Measurements from ENCODE around the gene ARHGAP33. TPM values are rescaled to one million over a fixed set of nuclear protein-coding genes. Genes with fewer than 3 reads are reported as not detected.

ARHGAP33 gene
- total and polyA plus RNA-seq, 2 donors from 2014 or later = 5.6 to 18.5 TPM

DNA sequence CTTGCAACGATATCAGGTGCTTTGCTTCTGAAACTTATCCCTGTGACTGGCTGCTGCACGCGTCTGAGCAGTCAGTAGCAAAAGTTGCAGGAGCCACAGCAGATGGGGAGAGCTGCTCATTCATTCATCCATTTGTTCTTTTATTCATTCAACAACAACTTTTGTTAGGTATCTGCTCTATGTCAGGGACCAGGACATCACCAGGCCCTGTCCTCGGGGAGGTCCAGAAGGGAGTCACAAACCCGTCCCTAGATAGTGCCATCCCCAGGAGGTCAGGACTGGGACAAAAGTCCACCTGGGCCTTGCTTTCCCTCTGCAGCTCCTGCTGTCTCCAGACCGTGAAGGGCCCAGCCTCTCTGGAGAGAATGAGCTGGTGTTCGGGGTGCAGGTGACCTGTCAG is 2.6 kb downstream of the ARHGAP33 start:
- peaks cover 0 to 4% (median 3%) of the 10 kb centered on the region in 3 donors for H3K4me1 ChIP-seq (ENCODE audit: control insufficient read depth in 2 of 3, insufficient read depth in 2 of 3, low read depth in 1 of 3, low read length in 3 of 3)
- H3K36me3 ChIP-seq (ENCODE audit: control insufficient read depth in 2 of 3, insufficient read depth in 3 of 3, low read length in 3 of 3) = no peaks in the 10 kb centered on the region
- H3K4me3 ChIP-seq (ENCODE audit: low read length in 3 of 3) = no peak overlapping the region
- H3K9ac ChIP-seq (ENCODE audit: low read length in 3 of 3) = no peak overlapping the region
- intact Hi-C loops (cut with DNase I) = no loop called here
- TF ChIP-seq, protein P1, sequence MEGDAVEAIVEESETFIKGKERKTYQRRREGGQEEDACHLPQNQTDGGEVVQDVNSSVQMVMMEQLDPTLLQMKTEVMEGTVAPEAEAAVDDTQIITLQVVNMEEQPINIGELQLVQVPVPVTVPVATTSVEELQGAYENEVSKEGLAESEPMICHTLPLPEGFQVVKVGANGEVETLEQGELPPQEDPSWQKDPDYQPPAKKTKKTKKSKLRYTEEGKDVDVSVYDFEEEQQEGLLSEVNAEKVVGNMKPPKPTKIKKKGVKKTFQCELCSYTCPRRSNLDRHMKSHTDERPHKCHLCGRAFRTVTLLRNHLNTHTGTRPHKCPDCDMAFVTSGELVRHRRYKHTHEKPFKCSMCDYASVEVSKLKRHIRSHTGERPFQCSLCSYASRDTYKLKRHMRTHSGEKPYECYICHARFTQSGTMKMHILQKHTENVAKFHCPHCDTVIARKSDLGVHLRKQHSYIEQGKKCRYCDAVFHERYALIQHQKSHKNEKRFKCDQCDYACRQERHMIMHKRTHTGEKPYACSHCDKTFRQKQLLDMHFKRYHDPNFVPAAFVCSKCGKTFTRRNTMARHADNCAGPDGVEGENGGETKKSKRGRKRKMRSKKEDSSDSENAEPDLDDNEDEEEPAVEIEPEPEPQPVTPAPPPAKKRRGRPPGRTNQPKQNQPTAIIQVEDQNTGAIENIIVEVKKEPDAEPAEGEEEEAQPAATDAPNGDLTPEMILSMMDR (IDR thresholded peaks at IDR 0.05; ENCODE audit: borderline replicate concordance, extremely low read depth, insufficient read depth) = no peak
- H3K9me3 ChIP-seq (ENCODE audit: control insufficient read depth in 2 of 3, insufficient read depth in 1 of 3, low read length in 3 of 3) = no peaks in the 10 kb centered on the region
- no peak for FAIRE-seq
- no peak for DNase-seq
- no peak overlapping the region for H3K27ac ChIP-seq (ENCODE audit: low read depth in 2 of 2, low read length in 2 of 2)
- H3K27me3 ChIP-seq (ENCODE audit: control insufficient read depth, insufficient read depth, low read length) = no peaks in the 10 kb centered on the region

DNA sequence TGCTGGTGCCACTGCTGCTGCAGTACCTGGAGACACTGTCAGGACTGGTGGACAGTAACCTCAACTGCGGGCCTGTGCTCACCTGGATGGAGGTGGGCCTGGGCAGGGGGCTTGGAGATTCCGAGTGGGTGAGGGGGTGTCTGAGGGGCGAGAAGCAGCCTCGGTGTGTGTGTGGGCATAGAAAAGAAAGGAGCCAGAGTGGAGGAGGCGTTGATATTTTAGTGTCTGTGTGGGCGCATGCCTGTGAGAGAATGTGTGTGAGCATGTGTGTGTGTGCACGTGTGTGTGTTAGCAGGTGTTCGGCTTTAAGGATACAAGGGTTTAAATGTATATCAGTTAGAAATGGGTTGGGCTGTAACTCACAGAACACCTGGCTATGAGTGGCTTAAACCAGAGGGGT is 3.7 kb downstream of the ARHGAP33 start:
- intact Hi-C loops (cut with DNase I) = no loop called here
- TF ChIP-seq, protein P1 (IDR thresholded peaks at IDR 0.05; ENCODE audit: borderline replicate concordance, extremely low read depth, insufficient read depth) = no peak
- DNase-seq (no peak), FAIRE-seq (no peak)
- H3K36me3 ChIP-seq (ENCODE audit: control insufficient read depth in 2 of 3, insufficient read depth in 3 of 3, low read length in 3 of 3) = no peaks in the 10 kb centered on the region
- no peak overlapping the region for H3K9ac ChIP-seq (ENCODE audit: low read length in 3 of 3)
- no peaks in the 10 kb centered on the region for H3K27me3 ChIP-seq (ENCODE audit: control insufficient read depth, insufficient read depth, low read length)
- H3K27ac ChIP-seq (ENCODE audit: low read depth in 2 of 2, low read length in 2 of 2) = no peak overlapping the region
- H3K9me3 ChIP-seq (ENCODE audit: control insufficient read depth in 2 of 3, insufficient read depth in 1 of 3, low read length in 3 of 3) = no peaks in the 10 kb centered on the region
- H3K4me3 ChIP-seq (ENCODE audit: low read length in 3 of 3) = no peak overlapping the region
- H3K4me1 ChIP-seq (ENCODE audit: control insufficient read depth in 2 of 3, insufficient read depth in 2 of 3, low read depth in 1 of 3, low read length in 3 of 3) = peaks cover 0 to 4% (median 3%) of the 10 kb centered on the region in 3 donors

DNA sequence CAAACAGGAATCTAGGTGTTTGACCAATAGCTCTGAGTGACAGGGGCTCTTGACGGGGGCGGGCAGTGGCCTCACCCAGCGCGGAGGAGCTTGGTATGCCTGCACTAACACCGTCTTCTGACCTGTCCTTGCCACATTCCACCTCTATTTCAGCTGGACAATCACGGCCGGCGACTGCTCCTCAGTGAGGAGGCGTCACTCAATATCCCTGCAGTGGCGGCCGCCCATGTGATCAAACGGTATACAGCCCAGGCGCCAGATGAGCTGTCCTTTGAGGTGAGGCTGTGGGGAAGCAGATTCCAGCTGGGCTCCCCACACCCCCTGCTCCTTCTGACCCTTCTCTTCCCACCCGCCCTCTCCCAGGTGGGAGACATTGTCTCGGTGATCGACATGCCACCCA is 4.7 kb downstream of the ARHGAP33 start:
- Histone ChIP-seq H3K9me3 (ENCODE audit: control insufficient read depth in 2 of 3, insufficient read depth in 1 of 3, low read length in 3 of 3) (no peaks in the 10 kb centered on the region), H3K9ac (ENCODE audit: low read length in 3 of 3) (no peak overlapping the region), H3K4me1 (ENCODE audit: control insufficient read depth in 2 of 3, insufficient read depth in 2 of 3, low read depth in 1 of 3, low read length in 3 of 3) (peaks cover 0 to 3% (median 0%) of the 10 kb centered on the region in 3 donors), H3K27me3 (ENCODE audit: control insufficient read depth, insufficient read depth, low read length) (no peaks in the 10 kb centered on the region), H3K36me3 (ENCODE audit: control insufficient read depth in 2 of 3, insufficient read depth in 3 of 3, low read length in 3 of 3) (no peaks in the 10 kb centered on the region), H3K27ac (ENCODE audit: low read depth in 2 of 2, low read length in 2 of 2) (no peak overlapping the region), H3K4me3 (ENCODE audit: low read length in 3 of 3) (no peak overlapping the region)
- DNase-seq (no peak), FAIRE-seq (no peak)
- TF ChIP-seq, protein P1 (IDR thresholded peaks at IDR 0.05; ENCODE audit: borderline replicate concordance, extremely low read depth, insufficient read depth) = no peak
- intact Hi-C loops (cut with DNase I) = no loop called here

DNA sequence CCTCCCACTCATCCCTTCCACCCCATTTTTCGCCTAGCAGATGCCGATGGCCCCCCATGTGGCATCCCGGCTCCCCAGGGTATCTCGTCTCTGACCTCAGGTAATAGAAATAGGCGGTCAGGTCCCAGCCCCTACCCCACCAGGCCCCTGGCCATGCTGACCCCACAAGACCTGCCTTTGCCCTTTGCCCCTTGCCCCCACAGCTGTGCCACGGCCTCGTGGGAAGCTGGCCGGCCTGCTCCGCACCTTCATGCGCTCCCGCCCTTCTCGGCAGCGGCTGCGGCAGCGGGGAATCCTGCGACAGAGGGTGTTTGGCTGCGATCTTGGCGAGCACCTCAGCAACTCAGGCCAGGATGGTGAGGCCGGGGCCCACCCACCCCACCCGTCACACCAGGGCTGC is 5.4 kb downstream of the ARHGAP33 start:
- DNase-seq = no peak
- Histone ChIP-seq H3K9ac (ENCODE audit: low read length in 3 of 3) (no peak overlapping the region), H3K4me1 (ENCODE audit: control insufficient read depth in 2 of 3, insufficient read depth in 2 of 3, low read depth in 1 of 3, low read length in 3 of 3) (peaks cover 0 to 3% (median 0%) of the 10 kb centered on the region in 3 donors), H3K4me3 (ENCODE audit: low read length in 3 of 3) (no peak overlapping the region), H3K27ac (ENCODE audit: low read depth in 2 of 2, low read length in 2 of 2) (no peak overlapping the region), H3K27me3 (ENCODE audit: control insufficient read depth, insufficient read depth, low read length) (no peaks in the 10 kb centered on the region), H3K9me3 (ENCODE audit: control insufficient read depth in 2 of 3, insufficient read depth in 1 of 3, low read length in 3 of 3) (no peaks in the 10 kb centered on the region), H3K36me3 (ENCODE audit: control insufficient read depth in 2 of 3, insufficient read depth in 3 of 3, low read length in 3 of 3) (no peaks in the 10 kb centered on the region)
- TF ChIP-seq, protein P1 (IDR thresholded peaks at IDR 0.05; ENCODE audit: borderline replicate concordance, extremely low read depth, insufficient read depth) = no peak
- no peak for FAIRE-seq
- intact Hi-C loops (cut with DNase I) = no loop called here

Data from kidney (tissue), 14 donors.